ENCODE data around the gene FBL. TPM values are rescaled to one million over a fixed set of nuclear protein-coding genes. Genes with fewer than 3 reads are reported as not detected.
"Not testable (repeated sequence)": the region's sequence is repeated elsewhere in the genome, so short reads cannot be mapped to it uniquely, and the experiment has no call there.

FBL gene
- total RNA-seq, 1 experiment from 2014 or later: 191 TPM

- not testable (repeated sequence) for DNase-seq (ENCODE audit: low read depth)
These were observed 30.3 kb upstream of the FBL start for GRCh38 chr19:39876486-39876885.

GRCh38 chr19:39875401-39875864, 29.3 kb upstream of the FBL start:
- not testable (repeated sequence) for DNase-seq (ENCODE audit: low read depth)

- no peak for DNase-seq (ENCODE audit: low read depth)
These were observed 28.2 kb upstream of the FBL start for GRCh38 chr19:39874404-39874803.

- no peak for DNase-seq (ENCODE audit: low read depth)
These were observed 27.2 kb upstream of the FBL start for GRCh38 chr19:39873385-39873784.

- DNase-seq (ENCODE audit: low read depth): no peak
These were observed 26.0 kb upstream of the FBL start for GRCh38 chr19:39871886-39872866.

GRCh38 chr19:39871362-39871761, 25.2 kb upstream of the FBL start:
- DNase-seq (ENCODE audit: low read depth): no peak

GRCh38 chr19:39870171-39870971, 24.2 kb upstream of the FBL start:
- no peak for DNase-seq (ENCODE audit: low read depth)

- no peak for DNase-seq (ENCODE audit: low read depth)
These were observed 21.8 kb upstream of the FBL start for GRCh38 chr19:39867952-39868351.

GRCh38 chr19:39867133-39867532, 21.0 kb upstream of the FBL start:
- DNase-seq (ENCODE audit: low read depth): no peak

- DNase-seq (ENCODE audit: low read depth): no peak
These were observed 19.8 kb upstream of the FBL start for GRCh38 chr19:39865953-39866352.

- DNase-seq (ENCODE audit: low read depth): no peak
These were observed 19.0 kb upstream of the FBL start for GRCh38 chr19:39865186-39865585.

GRCh38 chr19:39864118-39864517, 17.9 kb upstream of the FBL start:
- no peak for DNase-seq (ENCODE audit: low read depth)

- DNase-seq (ENCODE audit: low read depth): no peak
These were observed 12.4 kb upstream of the FBL start for GRCh38 chr19:39858541-39858940.

GRCh38 chr19:39852882-39853281, 6.7 kb upstream of the FBL start:
- no peak for DNase-seq (ENCODE audit: low read depth)

GRCh38 chr19:39850892-39851291, 4.7 kb upstream of the FBL start:
- DNase-seq (ENCODE audit: low read depth): no peak

GRCh38 chr19:39848392-39848791, 2.2 kb upstream of the FBL start:
- no peak for DNase-seq (ENCODE audit: low read depth)

- no peak for DNase-seq (ENCODE audit: low read depth)
These were observed 1.3 kb upstream of the FBL start for GRCh38 chr19:39847525-39847924.

- DNase-seq (ENCODE audit: low read depth): no peak
These were observed 703 bp upstream of the FBL start for GRCh38 chr19:39846678-39847486.

GRCh38 chr19:39845584-39845932, 621 bp downstream of the FBL start:
- peak; percentile 51 for DNase-seq (ENCODE audit: low read depth)

- no peak for DNase-seq (ENCODE audit: low read depth)
These were observed 1.0 kb downstream of the FBL start for GRCh38 chr19:39845172-39845571.

GRCh38 chr19:39843919-39844793, 2.0 kb downstream of the FBL start:
- DNase-seq (ENCODE audit: low read depth): peak; percentile 56

All from M059J (cell line).